Stimulated activated CD4-positive, alpha-beta T cell treated with anti-CD3 and anti-CD28 coated beads, TNF-alpha, amount 100 ng/mL, for 24 hours (primary cell): ENCODE measurements around the gene ATP2B1.
A peak's percentile ranks its signal among the peaks of the same experiment; 100 is the strongest.
"Not testable (repeated sequence)": the region's sequence is repeated elsewhere in the genome, so short reads cannot be mapped to it uniquely, and the experiment has no call there.

Source experiments
- DNase-seq, 3 experiments: peaks; one replicate each; pipeline ENCODE4 v3.0.0-alpha.2; 2020; ENCODE audit warnings: low read depth in 3 of 3

ATP2B1 gene

DNA sequence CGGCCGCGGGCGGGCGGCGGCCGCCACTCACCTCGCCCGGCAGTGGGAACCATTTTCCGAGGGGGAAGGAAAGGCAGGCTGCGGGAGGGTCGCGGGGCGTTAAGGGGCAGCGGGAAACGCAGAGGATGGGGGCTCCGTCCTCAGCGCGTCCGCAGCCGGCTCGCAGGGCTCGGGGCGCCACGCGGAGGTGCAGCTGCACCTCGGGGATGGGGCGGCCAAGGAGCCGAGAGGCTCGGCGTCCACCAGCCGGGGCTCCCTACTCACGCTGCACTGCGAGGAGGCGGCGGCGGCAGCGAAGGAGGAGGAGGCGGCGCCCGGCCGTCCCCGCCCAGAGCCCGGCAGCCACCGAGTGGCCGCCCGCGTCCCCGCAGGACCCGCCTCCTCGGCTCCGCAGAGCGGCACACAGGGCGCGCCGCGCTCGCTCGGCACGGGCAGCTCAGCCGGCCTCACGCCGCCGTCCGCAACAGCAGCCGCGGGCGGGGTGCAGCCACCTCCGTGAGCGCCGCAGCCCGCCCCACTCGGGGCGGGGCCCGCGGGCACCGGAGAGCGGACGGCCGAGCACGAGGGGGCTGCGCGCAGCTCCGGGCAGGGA, at the start of gene ATP2B1:
Gene ATP2B1 (minus strand): TSS at position 274 of the 592 bp plus-strand sequence. CDS start 52,952 bp downstream, outside the sequence.
- peak; percentile 56 to 78 (median 60) for DNase-seq

DNA sequence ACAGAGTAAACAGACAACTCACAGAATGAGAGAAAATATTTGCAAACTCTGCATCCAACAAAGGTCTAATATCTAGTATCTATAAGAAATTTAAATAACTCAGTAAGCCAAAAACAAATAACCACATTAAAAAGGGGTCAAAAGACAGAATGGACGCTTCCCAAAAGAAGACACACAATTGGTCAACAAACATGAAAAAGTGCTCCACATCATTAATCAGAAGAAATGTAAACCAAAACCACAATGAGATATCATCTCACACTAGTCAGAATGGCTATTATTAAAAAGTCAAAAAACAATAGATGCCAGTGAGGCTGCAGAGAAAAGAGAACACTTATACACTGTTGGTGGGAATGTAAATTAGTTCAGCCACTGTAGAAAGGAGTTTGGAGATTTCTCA, 49.3 kb upstream of the ATP2B1 start:
- DNase-seq: not testable (repeated sequence)

- peak in 1 of 3 experiments; percentile 36 for DNase-seq
These were observed 48.2 kb upstream of the ATP2B1 start for GRCh38 chr12:89756585-89757398.

DNA sequence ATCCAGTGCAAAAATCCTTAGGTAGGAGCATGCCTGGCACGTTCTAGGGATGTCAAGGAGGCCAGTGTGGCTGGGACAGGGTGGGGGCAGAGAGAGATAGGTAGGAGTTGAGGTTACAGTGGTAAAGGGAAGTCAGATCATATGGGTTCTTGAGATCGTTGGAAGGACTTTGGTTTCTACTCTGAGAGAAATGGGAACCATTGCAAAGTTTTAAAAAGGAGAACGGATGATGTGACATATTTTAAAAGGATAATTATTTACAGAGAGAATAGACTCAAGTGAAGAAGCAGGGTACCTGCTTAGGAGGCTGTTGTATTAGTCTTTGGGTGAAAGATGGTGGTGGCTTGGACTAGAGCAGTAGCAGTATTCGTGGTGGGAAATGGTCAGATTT, 47.6 kb upstream of the ATP2B1 start:
- no peak for DNase-seq

DNA sequence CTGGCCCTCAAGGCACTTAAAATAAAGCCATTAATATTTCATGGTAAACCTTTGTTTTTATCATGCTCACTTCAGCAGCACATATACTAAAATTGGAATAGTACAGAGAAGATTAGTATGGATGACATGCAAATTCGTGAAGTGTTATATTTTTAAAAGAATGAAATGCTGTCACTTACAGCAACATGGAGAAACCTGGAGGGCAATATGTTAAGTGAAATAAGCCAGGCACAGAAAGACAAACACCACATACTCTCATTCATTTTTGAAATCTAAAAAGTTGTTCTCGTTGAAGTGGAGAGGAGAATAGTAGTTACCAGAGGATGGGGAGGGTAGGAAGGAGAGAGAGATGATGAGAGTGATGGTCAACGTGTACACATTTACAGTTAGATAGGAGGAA, 45.4 kb upstream of the ATP2B1 start:
- no peak for DNase-seq

GRCh38 chr12:89752341-89752740, 43.7 kb upstream of the ATP2B1 start:
- no peak for DNase-seq

GRCh38 chr12:89750389-89751351, 42.0 kb upstream of the ATP2B1 start:
- DNase-seq: no peak

DNA sequence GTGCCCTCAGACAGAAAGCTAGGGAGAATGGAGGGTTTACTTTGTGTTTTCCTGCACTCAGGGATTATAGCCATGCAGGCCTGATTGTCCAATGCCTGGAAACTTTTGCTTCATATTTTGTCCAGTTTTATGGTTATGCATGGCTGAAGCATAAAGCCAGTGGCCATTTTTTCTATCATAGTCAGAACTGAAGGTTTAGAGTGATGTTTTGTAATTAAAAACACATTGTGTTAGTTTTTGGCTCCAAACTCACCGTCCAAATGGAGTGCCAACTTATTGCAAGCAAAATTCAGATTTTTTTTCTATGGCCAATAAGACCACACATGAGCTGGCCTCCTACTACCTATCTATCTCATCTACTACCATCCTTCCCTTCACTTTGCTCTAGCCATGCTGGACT, 40.2 kb upstream of the ATP2B1 start:
- no peak for DNase-seq

DNA sequence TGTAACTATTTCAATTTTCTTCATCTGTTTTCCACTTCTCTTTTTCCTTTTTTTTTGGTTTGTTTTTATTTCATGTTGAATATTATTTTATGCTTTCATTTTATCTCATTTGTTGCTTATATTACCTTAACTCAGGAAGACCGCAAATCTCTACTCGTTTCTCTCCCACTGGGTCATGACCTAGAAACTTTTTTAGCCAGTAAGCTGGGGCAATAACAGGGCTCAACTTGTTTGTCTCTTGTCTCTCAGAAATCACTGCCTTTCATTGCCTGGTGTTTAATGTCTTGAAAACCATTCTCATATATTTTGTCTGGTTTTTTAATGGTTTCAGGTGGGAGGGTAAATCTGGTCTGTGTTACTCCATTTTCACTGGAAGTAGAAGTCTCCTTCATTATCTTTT, 36.6 kb upstream of the ATP2B1 start:
- DNase-seq: no peak

GRCh38 chr12:89742337-89743022, 33.8 kb upstream of the ATP2B1 start:
- DNase-seq: no peak

GRCh38 chr12:89740943-89741342, 32.3 kb upstream of the ATP2B1 start:
- no peak for DNase-seq

- DNase-seq: no peak
These were observed 28.4 kb upstream of the ATP2B1 start for GRCh38 chr12:89736995-89737394.

DNA sequence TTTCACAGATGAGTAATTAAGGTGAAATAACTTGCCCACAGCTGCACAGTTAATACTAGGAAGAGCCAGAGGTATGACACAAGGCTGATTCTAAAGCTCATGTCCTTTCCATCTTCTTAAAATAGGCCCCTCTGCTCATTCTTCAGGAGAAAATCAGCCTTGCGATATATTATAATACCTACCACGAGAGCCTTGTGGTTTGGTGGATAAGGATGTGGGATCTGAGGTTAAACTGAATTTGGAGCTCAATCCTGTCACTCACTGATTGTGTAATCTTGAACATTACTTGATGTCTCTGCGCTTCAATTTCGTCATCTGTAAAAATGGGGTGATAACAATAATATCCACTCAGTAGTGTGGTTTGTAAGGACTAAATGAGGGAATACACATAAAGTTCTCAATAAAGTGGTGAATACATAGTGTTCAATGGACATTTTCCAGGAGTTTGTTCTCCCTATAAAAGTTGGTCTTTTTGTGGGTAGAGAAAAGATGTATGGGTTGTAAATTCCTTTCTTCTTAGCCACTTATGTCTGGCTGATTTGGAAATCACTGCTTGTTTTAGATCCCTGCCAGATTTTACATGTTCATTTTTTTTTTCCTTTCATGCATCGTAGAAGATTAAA, 25.1 kb upstream of the ATP2B1 start:
- no peak for DNase-seq

DNA sequence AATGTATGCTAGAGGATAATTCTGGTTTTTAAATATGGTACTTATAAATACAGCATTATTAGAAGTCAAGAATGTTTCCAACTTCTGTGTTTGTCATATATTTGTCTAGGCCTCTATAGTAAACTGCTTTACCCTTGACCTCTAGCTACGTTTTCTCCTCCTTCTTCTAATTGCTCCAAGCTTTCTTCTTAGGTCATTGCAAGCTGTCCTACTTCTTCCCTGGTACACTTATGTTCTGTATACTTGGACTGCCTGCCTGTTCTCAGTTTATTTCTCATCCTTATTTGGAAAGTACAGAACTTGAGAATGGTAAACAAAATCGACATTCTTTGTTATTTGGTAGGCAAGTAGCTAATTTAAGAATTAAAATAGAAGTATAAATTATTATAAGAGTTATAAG, 23.9 kb upstream of the ATP2B1 start:
- no peak for DNase-seq

DNA sequence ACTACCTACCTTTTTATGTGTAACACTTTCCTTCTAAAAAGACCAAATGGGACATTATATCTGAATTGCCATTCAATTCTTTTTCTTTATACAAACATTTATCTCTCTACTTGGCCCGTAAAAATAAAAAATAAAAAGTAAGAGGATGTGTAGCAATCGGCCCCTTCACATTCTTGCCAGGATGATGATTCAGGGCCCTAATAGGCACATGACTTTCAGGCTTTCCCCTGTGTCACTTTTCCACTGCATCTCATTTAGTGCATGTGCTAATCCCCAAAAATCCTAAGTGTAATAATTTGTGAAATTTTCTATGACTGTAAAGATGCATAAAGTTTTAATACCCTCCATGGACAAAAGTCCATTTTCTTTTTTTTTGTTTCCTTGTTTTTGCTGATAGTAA, 23.0 kb upstream of the ATP2B1 start:
- DNase-seq: no peak

- no peak for DNase-seq
These were observed 22.5 kb upstream of the ATP2B1 start for GRCh38 chr12:89731089-89731488.

- DNase-seq: no peak
These were observed 21.4 kb upstream of the ATP2B1 start for GRCh38 chr12:89729946-89730459.

DNA sequence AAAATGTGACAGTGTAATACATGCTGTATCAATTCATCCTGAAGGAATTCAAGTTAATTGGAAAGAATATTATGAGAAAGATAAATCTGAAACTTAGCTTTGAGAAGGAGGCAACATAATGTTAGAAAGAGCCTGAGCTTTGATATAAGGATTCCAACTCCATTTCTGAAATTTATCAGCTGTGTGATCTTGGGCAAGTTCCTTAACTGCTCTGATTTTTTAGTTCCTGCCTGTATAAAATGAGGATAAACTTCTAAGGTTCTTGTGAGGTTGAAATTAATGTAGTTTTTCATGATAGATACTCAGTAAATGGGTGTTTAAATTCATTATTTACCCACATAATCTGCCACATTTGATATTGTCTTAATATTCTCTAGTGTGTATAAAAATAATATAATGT, 14.6 kb upstream of the ATP2B1 start:
- DNase-seq: no peak

- no peak for DNase-seq
These were observed 12.8 kb upstream of the ATP2B1 start for GRCh38 chr12:89721291-89721987.

DNA sequence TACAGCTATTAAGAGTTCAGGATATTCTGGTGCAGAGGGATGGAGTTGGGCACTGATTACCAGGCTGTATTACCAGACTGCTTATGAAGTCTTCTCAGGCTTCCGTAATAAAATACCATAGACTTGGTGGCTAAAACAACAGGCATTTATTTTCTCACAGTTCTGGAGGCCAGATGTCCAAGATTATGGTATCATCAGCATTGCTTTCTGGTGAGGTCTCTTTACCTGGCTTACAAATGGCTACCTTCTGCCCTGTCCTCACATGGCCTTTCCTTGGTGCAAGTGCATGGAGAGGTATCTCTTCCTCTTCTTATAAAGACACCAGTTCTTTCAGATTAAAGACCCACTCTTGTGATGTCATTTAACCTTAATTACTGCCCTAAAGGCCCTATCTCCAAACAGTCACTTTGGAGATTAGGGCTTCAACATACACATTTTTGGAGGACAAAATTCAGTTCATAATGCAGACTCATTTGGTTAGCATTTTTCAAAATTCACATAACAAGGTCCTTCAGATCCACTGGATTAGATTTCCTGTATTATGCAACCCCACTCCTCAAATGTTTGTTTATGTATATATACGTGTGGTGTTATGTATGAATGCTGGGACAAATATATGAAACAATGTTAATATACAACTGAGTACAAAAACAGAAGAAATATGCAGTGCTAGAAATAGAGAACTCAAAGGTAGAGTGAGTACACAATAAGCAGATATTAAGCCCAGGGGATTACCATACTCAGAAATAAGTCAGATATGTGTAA, 9.3 kb upstream of the ATP2B1 start:
- no peak for DNase-seq
